ENCODE data around the gene KRT79. TPM values are rescaled to one million over a fixed set of nuclear protein-coding genes. Genes with fewer than 3 reads are reported as not detected.

KRT79 gene
- total RNA-seq, 4 donors from 2014 or later = 0.46 to 2.8 (median 1.7) TPM; not detected in 1

GRCh38 chr12:52838609-52839435 lies 4.7 kb upstream of the KRT79 start:
- ATAC-seq (ENCODE audit: low FRiP score) (no peak), DNase-seq (ENCODE audit: low spot score) (no peak)
- TF ChIP-seq CTCF (IDR thresholded peaks at IDR 0.05) = no peak

DNA sequence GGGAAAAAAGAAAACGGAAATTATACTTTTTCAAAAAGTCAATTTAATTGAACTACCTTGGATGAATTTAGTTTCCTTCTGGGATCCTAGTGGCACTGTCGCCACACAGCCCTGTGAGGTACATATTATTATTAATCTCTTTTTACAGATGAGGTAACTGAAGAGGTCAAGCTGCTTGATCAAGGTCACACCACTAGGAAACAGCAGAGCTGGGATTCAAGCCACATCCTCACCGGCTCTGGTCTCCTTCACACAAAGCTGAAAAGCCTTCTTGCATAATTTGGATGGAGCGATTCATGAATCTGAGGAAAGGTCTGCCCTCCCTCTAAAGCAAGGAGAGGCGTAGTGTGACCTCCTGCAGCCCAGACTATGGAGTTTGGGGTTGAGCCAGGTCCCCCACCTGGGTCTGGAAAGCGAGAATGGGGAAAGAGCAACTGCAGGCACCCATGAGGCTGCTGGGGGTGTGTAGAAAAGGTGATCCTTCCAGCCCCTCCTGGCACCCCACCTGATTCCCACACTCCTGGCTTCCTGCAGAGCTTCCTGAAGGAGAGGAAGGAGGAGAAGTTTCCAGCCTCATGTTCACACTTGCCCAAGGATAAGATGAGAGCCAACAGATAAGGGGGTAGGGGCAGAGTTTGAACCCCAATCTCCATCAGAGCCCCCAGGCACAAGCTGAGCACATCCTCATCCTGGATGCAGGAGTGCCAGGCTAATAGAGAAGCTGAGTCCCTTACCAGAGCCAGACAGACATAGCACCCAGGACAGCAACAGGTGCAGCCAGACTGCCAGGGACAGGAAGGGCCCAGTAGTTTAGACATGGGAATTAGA lies 3.9 kb upstream of the KRT79 start:
- ATAC-seq (ENCODE audit: low FRiP score) (no peak), DNase-seq (ENCODE audit: low spot score) (no peak)
- TF ChIP-seq CTCF (IDR thresholded peaks at IDR 0.05) = no peak

DNA sequence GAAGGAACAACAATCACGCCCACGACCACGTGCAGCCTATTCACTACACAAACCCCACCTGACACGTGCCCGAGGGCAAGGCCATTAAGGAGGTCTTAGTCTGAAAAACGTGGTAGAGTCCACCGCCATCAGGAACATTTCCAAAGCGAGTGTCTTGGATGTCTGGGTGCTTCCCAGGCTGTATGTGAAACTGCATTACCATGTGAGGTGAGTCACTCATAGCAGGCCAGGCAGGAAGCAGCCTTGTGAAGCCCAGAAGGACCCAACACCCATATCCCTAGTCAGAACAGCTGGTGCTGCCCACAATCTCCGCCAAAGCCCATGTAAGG lies 3.3 kb upstream of the KRT79 start:
- ATAC-seq (ENCODE audit: low FRiP score) = no peak
- TF ChIP-seq CTCF (IDR thresholded peaks at IDR 0.05) = no peak
- no peak for DNase-seq (ENCODE audit: low spot score)

- DNase-seq (ENCODE audit: low spot score) = no peak
- ATAC-seq (ENCODE audit: low FRiP score) = no peak
Observed at GRCh38 chr12:52836491-52837412, 2.6 kb upstream of the KRT79 start.

DNA sequence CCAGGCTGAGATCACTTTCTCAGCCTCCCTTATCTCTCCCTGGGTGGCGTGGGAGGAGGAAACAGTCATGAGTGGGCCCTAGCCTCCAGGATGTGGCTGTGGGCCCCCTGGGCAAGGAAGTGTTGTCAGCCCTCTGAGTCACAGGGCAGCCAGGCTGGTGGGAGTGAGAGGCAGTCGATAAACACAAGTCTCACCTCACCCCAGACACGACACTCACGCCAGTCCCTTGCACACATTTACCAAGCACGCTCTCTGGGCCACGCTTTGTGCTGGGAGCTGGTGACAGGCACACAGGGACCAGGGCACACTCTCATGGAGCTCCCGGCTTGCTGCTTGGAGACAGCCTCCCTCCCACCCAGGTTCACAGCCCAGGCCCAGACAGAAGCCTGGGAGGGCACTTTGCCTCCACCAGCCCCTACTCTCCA lies 1.9 kb upstream of the KRT79 start:
- ATAC-seq (ENCODE audit: low FRiP score) = no peak
- DNase-seq (ENCODE audit: low spot score) = no peak
- TF ChIP-seq CTCF (IDR thresholded peaks at IDR 0.05) = no peak

More at GRCh38 chr12:52836491-52837412, 2.6 kb upstream of the KRT79 start:
- TF ChIP-seq CTCF (IDR thresholded peaks at IDR 0.05) = no peak

- ATAC-seq (ENCODE audit: low FRiP score) = no peak
- DNase-seq (ENCODE audit: low spot score) = no peak
Observed at GRCh38 chr12:52835271-52836041, 1.3 kb upstream of the KRT79 start.

More at GRCh38 chr12:52835271-52836041, 1.3 kb upstream of the KRT79 start:
- no peak for TF ChIP-seq CTCF (IDR thresholded peaks at IDR 0.05)

Measured in omental fat pad (tissue), 4 donors.